ENCODE results near the gene PLBD1.

DNA sequence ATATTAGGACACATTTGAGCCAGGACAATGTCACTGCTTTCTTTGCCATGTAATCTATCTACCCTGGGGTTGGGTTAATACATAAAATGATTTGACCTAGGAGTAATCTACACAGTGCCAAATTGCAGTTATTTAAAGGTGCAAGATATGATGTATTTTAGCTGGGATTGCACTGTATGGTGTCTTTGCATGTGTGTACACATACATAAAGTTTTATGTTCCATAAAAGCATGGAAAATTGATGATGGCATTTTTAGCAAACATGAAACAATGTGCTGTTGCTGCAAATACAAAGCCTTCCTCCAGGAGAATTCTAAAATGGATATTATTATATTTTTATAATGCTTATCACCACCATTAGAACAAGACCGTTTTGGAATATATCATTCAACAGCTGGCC lies 24.0 kb upstream of the PLBD1 start:
- no peak for TF ChIP-seq EP300 (IDR thresholded peaks at IDR 0.05)
- TF ChIP-seq, protein P1, sequence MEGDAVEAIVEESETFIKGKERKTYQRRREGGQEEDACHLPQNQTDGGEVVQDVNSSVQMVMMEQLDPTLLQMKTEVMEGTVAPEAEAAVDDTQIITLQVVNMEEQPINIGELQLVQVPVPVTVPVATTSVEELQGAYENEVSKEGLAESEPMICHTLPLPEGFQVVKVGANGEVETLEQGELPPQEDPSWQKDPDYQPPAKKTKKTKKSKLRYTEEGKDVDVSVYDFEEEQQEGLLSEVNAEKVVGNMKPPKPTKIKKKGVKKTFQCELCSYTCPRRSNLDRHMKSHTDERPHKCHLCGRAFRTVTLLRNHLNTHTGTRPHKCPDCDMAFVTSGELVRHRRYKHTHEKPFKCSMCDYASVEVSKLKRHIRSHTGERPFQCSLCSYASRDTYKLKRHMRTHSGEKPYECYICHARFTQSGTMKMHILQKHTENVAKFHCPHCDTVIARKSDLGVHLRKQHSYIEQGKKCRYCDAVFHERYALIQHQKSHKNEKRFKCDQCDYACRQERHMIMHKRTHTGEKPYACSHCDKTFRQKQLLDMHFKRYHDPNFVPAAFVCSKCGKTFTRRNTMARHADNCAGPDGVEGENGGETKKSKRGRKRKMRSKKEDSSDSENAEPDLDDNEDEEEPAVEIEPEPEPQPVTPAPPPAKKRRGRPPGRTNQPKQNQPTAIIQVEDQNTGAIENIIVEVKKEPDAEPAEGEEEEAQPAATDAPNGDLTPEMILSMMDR (IDR thresholded peaks at IDR 0.05) = no peak
- no peak for TF ChIP-seq POLR2A (IDR thresholded peaks at IDR 0.05)
